ENCODE measurements around the gene TMCO4. TPM values are rescaled to one million over a fixed set of nuclear protein-coding genes. Genes with fewer than 3 reads are reported as not detected.
"Not testable (repeated sequence)": the region's sequence is repeated elsewhere in the genome, so short reads cannot be mapped to it uniquely, and the experiment has no call there.

TMCO4 gene
- total and polyA plus RNA-seq, 9 donors: 1.7 to 3.7 (median 2.0) TPM

DNA sequence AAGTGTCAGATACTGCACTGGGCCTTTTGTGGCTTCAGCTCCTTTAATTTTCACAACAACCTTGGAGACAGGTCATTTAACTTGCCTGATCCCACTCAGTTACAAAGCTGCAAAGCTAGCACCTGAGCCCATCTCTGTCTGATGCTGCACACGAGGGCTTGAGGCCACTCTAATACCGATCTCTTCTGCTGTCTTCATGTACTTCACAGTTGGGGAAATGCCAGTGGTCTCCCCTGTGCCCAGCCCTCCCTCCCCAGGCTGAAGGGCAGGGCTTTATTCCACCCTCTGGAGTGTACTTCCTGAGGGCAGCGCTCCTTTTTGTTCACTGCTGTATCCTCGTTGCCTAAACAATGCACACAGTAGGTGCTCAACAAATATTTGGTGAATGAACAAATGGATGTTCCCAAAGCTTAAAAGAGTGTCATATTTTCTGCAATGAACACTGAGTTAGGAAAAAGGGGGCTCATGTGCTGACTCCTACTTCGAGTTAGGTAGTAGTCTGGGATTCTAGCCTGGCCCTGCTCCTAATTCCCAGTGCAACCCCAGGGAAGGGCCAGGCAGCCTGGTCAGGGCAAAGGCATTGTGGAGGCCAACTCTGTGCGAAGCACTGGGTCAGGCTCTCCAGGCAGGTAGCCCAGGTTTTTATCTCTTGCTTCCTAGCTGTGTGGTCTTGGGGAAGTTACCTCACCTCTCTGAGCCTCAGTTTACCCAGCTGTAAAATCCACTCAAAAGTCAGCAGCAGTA lies 1.1 kb downstream of the TMCO4 start:
- H3K4me1 ChIP-seq (ENCODE audit: control insufficient read depth, insufficient read depth, low read length): peaks cover 7% of the 10 kb centered on the region
- H3K27ac ChIP-seq (ENCODE audit: low read length): no peak overlapping the region
- H3K9me3 ChIP-seq (replicated peaks; ENCODE audit: control insufficient read depth, low read depth, low read length): no peaks in the 10 kb centered on the region
- no peak overlapping the region for H3K4me3 ChIP-seq (ENCODE audit: low read length)
- H3K27me3 ChIP-seq (ENCODE audit: control insufficient read depth, insufficient read depth, low read length): peaks cover 13% of the 10 kb centered on the region
- WGBS (ENCODE audit: insufficient coverage): 46% methylated on average over 3 of the region's 6 CpGs
- no peak for DNase-seq
- no peaks in the 10 kb centered on the region for H3K36me3 ChIP-seq (ENCODE audit: control insufficient read depth, insufficient read depth, low read length)

- H3K27ac ChIP-seq (ENCODE audit: low read length): no peak overlapping the region
- H3K36me3 ChIP-seq (ENCODE audit: control insufficient read depth, insufficient read depth, low read length): no peaks in the 10 kb centered on the region
- peaks cover 7% of the 10 kb centered on the region for H3K4me1 ChIP-seq (ENCODE audit: control insufficient read depth, insufficient read depth, low read length)
- H3K4me3 ChIP-seq (ENCODE audit: low read length): no peak overlapping the region
- WGBS (ENCODE audit: insufficient coverage): 70% methylated on average over 2 of the region's 5 CpGs
- H3K27me3 ChIP-seq (ENCODE audit: control insufficient read depth, insufficient read depth, low read length): peaks cover 13% of the 10 kb centered on the region
- H3K9me3 ChIP-seq (replicated peaks; ENCODE audit: control insufficient read depth, low read depth, low read length): no peaks in the 10 kb centered on the region
- no peak for DNase-seq
These were observed 1.9 kb downstream of the TMCO4 start for GRCh38 chr1:19797827-19798226.

DNA sequence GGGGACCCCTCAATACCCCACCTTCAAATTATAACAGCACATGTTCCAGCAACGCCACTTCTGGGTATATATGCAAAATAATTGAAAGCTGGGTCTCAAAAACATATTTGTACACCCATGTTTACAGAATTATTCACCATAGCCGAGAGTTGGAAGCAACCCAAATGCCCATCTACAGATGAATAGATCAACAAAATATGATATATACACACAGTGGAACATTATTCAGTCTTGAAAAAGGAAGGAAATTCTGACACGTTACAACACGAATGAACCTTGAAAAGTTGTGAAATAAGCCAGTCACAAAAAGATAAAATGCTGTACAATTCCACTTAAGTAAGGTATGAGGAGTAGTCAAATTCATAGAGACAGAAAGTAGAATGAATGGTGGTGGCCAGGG lies 5.1 kb downstream of the TMCO4 start:
- H3K36me3 ChIP-seq (ENCODE audit: control insufficient read depth, insufficient read depth, low read length): no peaks in the 10 kb centered on the region
- no peaks in the 10 kb centered on the region for H3K9me3 ChIP-seq (replicated peaks; ENCODE audit: control insufficient read depth, low read depth, low read length)
- H3K4me1 ChIP-seq (ENCODE audit: control insufficient read depth, insufficient read depth, low read length): peaks cover 7% of the 10 kb centered on the region
- no peak overlapping the region for H3K4me3 ChIP-seq (ENCODE audit: low read length)
- no peak for DNase-seq
- no peaks in the 10 kb centered on the region for H3K27me3 ChIP-seq (ENCODE audit: control insufficient read depth, insufficient read depth, low read length)
- no CpG with 5 or more reads among the region's 4 CpGs for WGBS (ENCODE audit: insufficient coverage)
- H3K27ac ChIP-seq (ENCODE audit: low read length): no peak overlapping the region

- no peak for DNase-seq
- no peaks in the 10 kb centered on the region for H3K27me3 ChIP-seq (ENCODE audit: control insufficient read depth, insufficient read depth, low read length)
- no peak overlapping the region for H3K27ac ChIP-seq (ENCODE audit: low read length)
- no peaks in the 10 kb centered on the region for H3K4me1 ChIP-seq (ENCODE audit: control insufficient read depth, insufficient read depth, low read length)
- WGBS (ENCODE audit: insufficient coverage): 82% methylated on average over 2 of the region's 6 CpGs
- H3K36me3 ChIP-seq (ENCODE audit: control insufficient read depth, insufficient read depth, low read length): no peaks in the 10 kb centered on the region
- H3K9me3 ChIP-seq (replicated peaks; ENCODE audit: control insufficient read depth, low read depth, low read length): no peaks in the 10 kb centered on the region
- no peak overlapping the region for H3K4me3 ChIP-seq (ENCODE audit: low read length)
These were observed 6.2 kb downstream of the TMCO4 start for GRCh38 chr1:19793360-19794046.

- 90% methylated on average over 2 of the region's 4 CpGs for WGBS (ENCODE audit: insufficient coverage)
- DNase-seq: no peak
- Histone ChIP-seq H3K27me3 (ENCODE audit: control insufficient read depth, insufficient read depth, low read length) (no peaks in the 10 kb centered on the region), H3K27ac (ENCODE audit: low read length) (no peak overlapping the region), H3K9me3 (replicated peaks; ENCODE audit: control insufficient read depth, low read depth, low read length) (no peaks in the 10 kb centered on the region), H3K4me3 (ENCODE audit: low read length) (no peak overlapping the region), H3K4me1 (ENCODE audit: control insufficient read depth, insufficient read depth, low read length) (no peaks in the 10 kb centered on the region), H3K36me3 (ENCODE audit: control insufficient read depth, insufficient read depth, low read length) (no peaks in the 10 kb centered on the region)
These were observed 7.3 kb downstream of the TMCO4 start for GRCh38 chr1:19792237-19793002.

- WGBS (ENCODE audit: insufficient coverage): 89% methylated on average over 3 of the region's 9 CpGs
- not testable (repeated sequence) for H3K27ac ChIP-seq (ENCODE audit: low read length); H3K9me3 ChIP-seq (replicated peaks; ENCODE audit: control insufficient read depth, low read depth, low read length); H3K4me3 ChIP-seq (ENCODE audit: low read length); DNase-seq; H3K27me3 ChIP-seq (ENCODE audit: control insufficient read depth, insufficient read depth, low read length); H3K36me3 ChIP-seq (ENCODE audit: control insufficient read depth, insufficient read depth, low read length); H3K4me1 ChIP-seq (ENCODE audit: control insufficient read depth, insufficient read depth, low read length)
These were observed 9.4 kb downstream of the TMCO4 start for GRCh38 chr1:19790061-19790975.

DNA sequence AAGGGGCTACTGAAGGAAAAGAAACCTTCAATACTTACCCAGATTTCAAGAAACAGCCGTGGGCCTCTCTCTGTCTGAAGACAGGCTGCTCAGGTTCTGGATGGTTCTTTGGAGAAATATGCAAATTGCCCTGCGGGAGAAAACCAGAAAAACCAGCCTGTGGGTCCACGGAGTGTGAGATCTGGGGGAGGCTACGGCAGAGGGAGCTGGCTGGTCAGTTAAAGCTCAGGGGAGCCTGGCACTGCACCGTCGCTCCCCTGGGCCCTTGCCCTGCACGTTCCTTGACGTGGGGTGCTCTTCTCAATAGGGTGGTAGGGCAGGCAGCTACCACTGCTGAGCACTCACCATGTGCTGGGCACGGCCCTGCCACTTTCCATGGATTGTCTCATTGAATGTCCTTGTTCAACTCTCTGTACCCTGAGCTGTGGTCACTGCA lies 12.7 kb downstream of the TMCO4 start:
- Histone ChIP-seq H3K9me3 (replicated peaks; ENCODE audit: control insufficient read depth, low read depth, low read length) (no peaks in the 10 kb centered on the region), H3K4me1 (ENCODE audit: control insufficient read depth, insufficient read depth, low read length) (no peaks in the 10 kb centered on the region), H3K4me3 (ENCODE audit: low read length) (no peak overlapping the region), H3K27ac (ENCODE audit: low read length) (no peak overlapping the region), H3K27me3 (ENCODE audit: control insufficient read depth, insufficient read depth, low read length) (no peaks in the 10 kb centered on the region), H3K36me3 (ENCODE audit: control insufficient read depth, insufficient read depth, low read length) (no peaks in the 10 kb centered on the region)
- no peak for DNase-seq
- WGBS (ENCODE audit: insufficient coverage): 38% methylated on average over 9 of the region's 9 CpGs

- WGBS (ENCODE audit: insufficient coverage): no CpG with 5 or more reads among the region's 4 CpGs
- Histone ChIP-seq H3K27me3 (ENCODE audit: control insufficient read depth, insufficient read depth, low read length) (no peaks in the 10 kb centered on the region), H3K4me3 (ENCODE audit: low read length) (no peak overlapping the region), H3K9me3 (replicated peaks; ENCODE audit: control insufficient read depth, low read depth, low read length) (no peaks in the 10 kb centered on the region), H3K36me3 (ENCODE audit: control insufficient read depth, insufficient read depth, low read length) (no peaks in the 10 kb centered on the region), H3K4me1 (ENCODE audit: control insufficient read depth, insufficient read depth, low read length) (no peaks in the 10 kb centered on the region), H3K27ac (ENCODE audit: low read length) (no peak overlapping the region)
- DNase-seq: no peak
These were observed 14.1 kb downstream of the TMCO4 start for GRCh38 chr1:19785660-19786059.

DNA sequence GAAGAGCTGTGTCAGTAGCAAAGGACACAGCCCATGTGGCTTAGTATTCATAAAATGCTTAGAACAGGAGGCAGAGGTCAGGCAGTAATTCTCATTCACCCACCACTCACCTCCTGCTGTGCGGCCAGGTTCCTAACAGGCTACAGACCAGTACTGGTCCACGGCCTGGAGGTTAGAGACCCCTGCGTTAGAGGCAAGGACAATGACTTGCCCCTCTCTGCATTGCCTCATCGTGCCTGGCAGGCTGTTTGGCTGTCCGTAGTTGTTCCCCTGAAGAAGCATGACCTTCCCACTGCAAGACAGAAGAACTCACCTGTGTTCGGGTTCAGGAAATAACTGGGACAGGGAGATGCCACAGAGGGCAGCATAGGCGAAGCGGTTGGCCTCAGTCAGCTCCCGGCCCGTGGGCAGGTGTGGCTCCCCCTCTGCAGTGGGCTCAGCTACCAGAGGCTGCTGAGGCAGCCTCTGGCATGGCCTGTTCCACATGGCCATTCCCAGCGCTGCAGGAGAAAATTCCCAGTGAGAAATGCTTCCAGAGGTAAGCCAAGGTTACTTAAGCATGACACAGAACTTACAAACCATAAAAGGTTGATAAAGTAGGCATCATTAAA lies 19.3 kb downstream of the TMCO4 start:
- Histone ChIP-seq H3K27ac (ENCODE audit: low read length) (no peak overlapping the region), H3K36me3 (ENCODE audit: control insufficient read depth, insufficient read depth, low read length) (no peaks in the 10 kb centered on the region), H3K9me3 (replicated peaks; ENCODE audit: control insufficient read depth, low read depth, low read length) (no peaks in the 10 kb centered on the region), H3K27me3 (ENCODE audit: control insufficient read depth, insufficient read depth, low read length) (no peaks in the 10 kb centered on the region), H3K4me1 (ENCODE audit: control insufficient read depth, insufficient read depth, low read length) (no peaks in the 10 kb centered on the region), H3K4me3 (ENCODE audit: low read length) (no peak overlapping the region)
- 74% methylated on average over 5 of the region's 11 CpGs for WGBS (ENCODE audit: insufficient coverage)
- no peak for DNase-seq

Data from muscle of leg (tissue), 11 donors.